Astrocyte of the spinal cord (primary cell): ENCODE results near the gene PROKR1.

Source experiments
- DNase-seq: peaks from one replicate; pipeline ENCODE4 v3.0.0; 2011; ENCODE audit warnings: low read depth, low spot score
- H3K4me3 ChIP-seq: 2 replicates; pipeline ENCODE4 v1.5.1; 2011; ENCODE audit warnings: low read depth, mild to moderate bottlenecking, low read length, moderate library complexity
- CTCF ChIP-seq: IDR thresholded peaks from 2 replicates; pipeline ENCODE4 v1.5.1; 2012; ENCODE audit warnings: low read depth, mild to moderate bottlenecking, low read length, inconsistent platforms
- in situ Hi-C: cut with HindIII; loops from 2 replicates; pipeline ENCODE4 v1.10.0; 2017; ENCODE audit warnings: low sequenced_read_pairs

PROKR1 gene

GRCh38 chr2:68605939-68606338 is 37.4 kb upstream of the PROKR1 start:
- no peak for DNase-seq
- TF ChIP-seq CTCF = no peak
- H3K4me3 ChIP-seq = no peak overlapping the region
- in situ Hi-C loops = no loop called here

- in situ Hi-C loops = no loop called here
- TF ChIP-seq CTCF = no peak
- DNase-seq = no peak
- no peak overlapping the region for H3K4me3 ChIP-seq
These were observed 36.6 kb upstream of the PROKR1 start for GRCh38 chr2:68606759-68607158.

- DNase-seq = no peak
- no peak for TF ChIP-seq CTCF
- no peak overlapping the region for H3K4me3 ChIP-seq
- in situ Hi-C loops = no loop called here
These were observed 35.5 kb upstream of the PROKR1 start for GRCh38 chr2:68607837-68608236.

GRCh38 chr2:68612765-68613519 is 30.4 kb upstream of the PROKR1 start:
- in situ Hi-C loops = no loop called here
- no peak for DNase-seq
- H3K4me3 ChIP-seq = no peak overlapping the region
- no peak for TF ChIP-seq CTCF

GRCh38 chr2:68620772-68621171 is 22.6 kb upstream of the PROKR1 start:
- H3K4me3 ChIP-seq = no peak overlapping the region
- no peak for TF ChIP-seq CTCF
- in situ Hi-C loops = no loop called here
- DNase-seq = no peak

GRCh38 chr2:68623820-68624219 is 19.6 kb upstream of the PROKR1 start:
- no peak for DNase-seq
- no peak overlapping the region for H3K4me3 ChIP-seq
- TF ChIP-seq CTCF = no peak
- in situ Hi-C loops = no loop called here
